ENCODE results near the gene KCTD12.

Gene KCTD12

GRCh38 chr13:76884186-76884906 lies 1.9 kb downstream of the KCTD12 start:
- no peak overlapping the region for H3K9ac ChIP-seq (ENCODE audit: low read length)
- TF ChIP-seq EZH2 (IDR thresholded peaks at IDR 0.05; ENCODE audit: borderline replicate concordance, low read length) (no peak), CTCF (IDR thresholded peaks at IDR 0.05; ENCODE audit: low read length) (peak; percentile 44)
- peak overlapping the region; percentile 98; the same call in 1 of the 2 replicates for H3K4me2 ChIP-seq (ENCODE audit: low read length)
- no peaks in the 10 kb centered on the region for H3K9me2 ChIP-seq (ENCODE audit: low read depth, low read length)
- no peaks in the 10 kb centered on the region for H4K20me1 ChIP-seq (ENCODE audit: insufficient read depth, low read length)
- no peak overlapping the region for H3K27ac ChIP-seq (ENCODE audit: low read depth, low read length, poor library complexity, severe bottlenecking)
- H3F3A ChIP-seq (ENCODE audit: insufficient read depth, low read length) = no peaks in the 10 kb centered on the region
- peaks cover 4% of the 10 kb centered on the region; the same call in 1 of the 2 replicates for H3K27me3 ChIP-seq (ENCODE audit: insufficient read depth, low read length)
- no peaks in the 10 kb centered on the region for H3K36me3 ChIP-seq (ENCODE audit: insufficient read depth, low read length)
- H3K4me3 ChIP-seq (ENCODE audit: low read depth, low read length, poor library complexity, severe bottlenecking) = peak overlapping the region; percentile 77
- H3K79me2 ChIP-seq (ENCODE audit: insufficient read depth, low read length) = no peaks in the 10 kb centered on the region
- no peak overlapping the region for H2AFZ ChIP-seq (ENCODE audit: low read length)
- no peaks in the 10 kb centered on the region for H3K9me3 ChIP-seq (ENCODE audit: low read length)
- peaks cover 29% of the 10 kb centered on the region for H3K4me1 ChIP-seq (ENCODE audit: insufficient read depth, low read length, severe bottlenecking)

GRCh38 chr13:76883236-76883635 lies 3.0 kb downstream of the KCTD12 start:
- Histone ChIP-seq H3K27me3 (ENCODE audit: insufficient read depth, low read length) (peaks cover 4% of the 10 kb centered on the region; the same call in 1 of the 2 replicates), H3F3A (ENCODE audit: insufficient read depth, low read length) (no peaks in the 10 kb centered on the region), H3K9ac (ENCODE audit: low read length) (no peak overlapping the region), H3K79me2 (ENCODE audit: insufficient read depth, low read length) (no peaks in the 10 kb centered on the region), H3K36me3 (ENCODE audit: insufficient read depth, low read length) (no peaks in the 10 kb centered on the region), H3K4me2 (ENCODE audit: low read length) (no peak overlapping the region), H3K4me1 (ENCODE audit: insufficient read depth, low read length, severe bottlenecking) (peaks cover 31% of the 10 kb centered on the region), H4K20me1 (ENCODE audit: insufficient read depth, low read length) (no peaks in the 10 kb centered on the region), H2AFZ (ENCODE audit: low read length) (no peak overlapping the region), H3K9me2 (ENCODE audit: low read depth, low read length) (no peaks in the 10 kb centered on the region), H3K27ac (ENCODE audit: low read depth, low read length, poor library complexity, severe bottlenecking) (no peak overlapping the region), H3K9me3 (ENCODE audit: low read length) (no peaks in the 10 kb centered on the region), H3K4me3 (ENCODE audit: low read depth, low read length, poor library complexity, severe bottlenecking) (no peak overlapping the region)
- no peak for TF ChIP-seq EZH2 (IDR thresholded peaks at IDR 0.05; ENCODE audit: borderline replicate concordance, low read length)
- no peak for TF ChIP-seq CTCF (IDR thresholded peaks at IDR 0.05; ENCODE audit: low read length)

GRCh38 chr13:76882431-76882830 lies 3.8 kb downstream of the KCTD12 start:
- H3K9ac ChIP-seq (ENCODE audit: low read length) = no peak overlapping the region
- no peak overlapping the region for H2AFZ ChIP-seq (ENCODE audit: low read length)
- no peak overlapping the region for H3K4me3 ChIP-seq (ENCODE audit: low read depth, low read length, poor library complexity, severe bottlenecking)
- H3K27ac ChIP-seq (ENCODE audit: low read depth, low read length, poor library complexity, severe bottlenecking) = no peak overlapping the region
- H3K9me2 ChIP-seq (ENCODE audit: low read depth, low read length) = no peaks in the 10 kb centered on the region
- H3K27me3 ChIP-seq (ENCODE audit: insufficient read depth, low read length) = peaks cover 4% of the 10 kb centered on the region; the same call in 1 of the 2 replicates
- no peaks in the 10 kb centered on the region for H4K20me1 ChIP-seq (ENCODE audit: insufficient read depth, low read length)
- no peaks in the 10 kb centered on the region for H3K9me3 ChIP-seq (ENCODE audit: low read length)
- no peaks in the 10 kb centered on the region for H3K79me2 ChIP-seq (ENCODE audit: insufficient read depth, low read length)
- no peaks in the 10 kb centered on the region for H3K36me3 ChIP-seq (ENCODE audit: insufficient read depth, low read length)
- H3F3A ChIP-seq (ENCODE audit: insufficient read depth, low read length) = no peaks in the 10 kb centered on the region
- H3K4me2 ChIP-seq (ENCODE audit: low read length) = no peak overlapping the region
- no peak for TF ChIP-seq CTCF (IDR thresholded peaks at IDR 0.05; ENCODE audit: low read length)
- TF ChIP-seq EZH2 (IDR thresholded peaks at IDR 0.05; ENCODE audit: borderline replicate concordance, low read length) = no peak
- peaks cover 31% of the 10 kb centered on the region for H3K4me1 ChIP-seq (ENCODE audit: insufficient read depth, low read length, severe bottlenecking)

Data from OCI-LY1 (cell line).